ENCODE data around the gene GINS1.
A peak's percentile ranks its signal among the peaks of the same experiment; 100 is the strongest.
"Not testable (repeated sequence)": the region's sequence is repeated elsewhere in the genome, so short reads cannot be mapped to it uniquely, and the experiment has no call there.

The GINS1 gene

GRCh38 chr20:25390538-25391528 lies 16.6 kb upstream of the GINS1 start, which contains the start of gene ABHD12:
Gene ABHD12, minus strand, starts transcription at chr20:25390835. Its CDS starts 132 bp downstream, at chr20:25390703.
- peak; percentile 94 for DNase-seq

DNA sequence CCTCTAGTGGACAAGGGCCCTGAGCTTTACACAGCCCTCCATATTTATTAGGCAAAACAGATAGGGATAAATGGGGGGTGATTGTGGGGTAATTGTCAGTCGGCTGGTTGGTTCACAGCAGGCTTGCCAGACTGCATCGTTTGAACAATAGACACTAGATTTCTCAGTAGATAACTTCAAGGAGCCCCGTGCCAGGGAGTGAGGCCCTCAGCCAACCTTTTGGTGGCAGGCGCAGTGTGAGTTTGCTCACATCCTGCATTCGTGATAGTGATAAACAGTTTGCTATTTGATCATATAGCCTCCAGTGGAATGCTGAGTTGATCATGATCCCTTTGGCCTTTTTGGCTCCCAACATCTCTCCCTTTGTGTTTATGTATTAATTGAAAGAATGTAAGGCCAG lies 13.2 kb upstream of the GINS1 start:
- peak; percentile 17 for DNase-seq

DNA sequence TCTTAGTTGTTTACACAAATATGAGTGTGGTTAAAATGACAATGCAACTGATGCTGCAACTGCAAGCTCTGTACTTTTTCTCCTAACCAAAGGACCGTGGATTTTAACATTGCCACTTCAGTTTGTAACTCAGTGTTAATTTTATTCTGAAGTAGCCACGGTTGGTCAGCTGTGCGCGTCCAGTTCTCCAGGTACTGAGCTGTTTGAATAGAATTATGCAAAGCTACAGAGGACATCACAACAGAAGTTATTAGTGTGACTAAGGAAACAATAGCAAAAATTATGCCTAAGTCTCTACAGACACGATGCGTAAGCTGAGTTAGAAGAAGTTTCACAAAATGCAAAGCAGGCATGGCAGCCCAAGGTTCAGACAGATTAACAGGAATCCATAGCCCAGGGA lies 12.5 kb upstream of the GINS1 start:
- DNase-seq = peak; percentile 93

DNA sequence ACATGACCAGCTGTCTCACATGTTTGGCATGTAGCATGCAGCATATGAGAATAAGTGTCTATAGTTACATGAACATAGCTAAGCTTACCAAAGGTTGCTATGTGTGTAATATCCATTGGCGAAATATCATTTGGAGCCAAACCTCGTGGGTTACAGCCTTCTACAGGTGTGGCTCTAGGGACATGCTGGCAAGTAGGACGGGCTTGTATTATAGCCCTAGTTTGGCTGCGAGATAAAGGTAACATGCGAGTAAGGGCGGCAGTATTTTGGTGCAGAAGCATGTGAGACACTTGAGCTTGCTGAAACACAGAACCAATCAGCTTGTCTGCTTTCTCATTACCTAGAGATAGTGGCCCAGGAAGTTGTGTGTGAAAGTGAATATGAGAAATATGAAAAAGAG lies 10.4 kb upstream of the GINS1 start:
- no peak for DNase-seq

- no peak for DNase-seq
Observed at GRCh38 chr20:25397821-25398220, 9.7 kb upstream of the GINS1 start.

- DNase-seq = no peak
Observed at GRCh38 chr20:25398376-25399036, 9.0 kb upstream of the GINS1 start.

- peak; percentile 76 for DNase-seq
Observed at GRCh38 chr20:25399037-25399430, 8.4 kb upstream of the GINS1 start.

DNA sequence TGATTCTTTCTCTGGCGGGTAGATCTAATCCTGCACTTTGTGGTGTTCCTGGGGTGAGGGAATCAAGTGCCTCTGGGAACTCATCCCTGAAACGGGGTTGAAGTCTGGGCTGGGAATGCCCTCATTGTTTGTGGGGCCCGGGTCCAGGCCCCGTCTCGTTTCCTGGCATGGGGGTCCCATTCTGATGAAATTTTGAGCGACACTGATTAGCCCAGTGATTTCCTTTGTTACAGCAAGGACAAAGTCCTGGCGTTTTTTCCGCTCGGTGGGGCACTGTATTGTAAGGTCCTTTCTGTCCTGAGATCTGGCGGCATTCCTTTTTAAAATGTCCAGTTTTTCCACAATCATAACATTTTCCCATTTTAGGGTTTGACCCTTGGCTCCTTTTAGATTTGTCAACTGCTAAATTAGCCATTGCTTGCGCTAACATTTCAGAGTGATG lies 7.2 kb upstream of the GINS1 start:
- DNase-seq = not testable (repeated sequence)

- DNase-seq = no peak
Observed at GRCh38 chr20:25402583-25402982, 4.9 kb upstream of the GINS1 start.

DNA sequence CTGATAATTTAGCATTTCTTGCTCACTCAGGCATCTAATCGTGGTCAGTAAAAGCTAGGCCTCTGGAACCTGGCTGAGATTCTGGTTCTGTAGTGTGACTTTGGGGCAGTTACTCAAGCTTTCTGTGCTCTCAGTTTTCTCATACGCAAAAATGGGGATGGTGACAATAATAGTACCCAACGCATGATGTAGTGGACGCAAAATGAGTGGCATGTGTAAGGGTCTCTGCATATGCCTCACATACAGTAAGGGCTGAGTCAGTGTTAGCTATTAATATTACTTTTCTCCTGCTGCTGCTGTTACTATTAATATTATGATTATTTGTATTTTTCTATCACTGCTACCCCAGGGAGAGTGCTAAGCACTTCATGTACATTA lies 686 bp downstream of the GINS1 start:
- DNase-seq = no peak

DNA sequence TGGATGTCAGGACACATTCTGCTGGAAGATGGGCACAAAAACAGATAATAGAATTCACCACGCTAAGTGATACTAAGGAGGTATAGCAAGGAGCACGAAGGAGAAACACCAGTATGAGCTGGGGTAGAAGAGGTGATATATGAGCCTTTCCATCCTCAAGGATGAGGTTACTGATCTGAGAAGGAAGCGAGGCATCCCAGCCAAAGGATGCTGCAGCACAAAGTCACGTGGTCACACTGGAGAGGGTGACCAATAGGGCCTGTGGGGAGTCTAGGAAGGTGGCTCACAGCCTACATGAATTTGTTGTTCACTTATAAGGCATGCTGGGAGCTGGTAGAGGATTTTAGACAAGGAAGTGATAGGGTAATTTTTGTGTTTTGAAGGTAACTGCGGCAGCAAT lies 1.4 kb downstream of the GINS1 start:
- no peak for DNase-seq

DNA sequence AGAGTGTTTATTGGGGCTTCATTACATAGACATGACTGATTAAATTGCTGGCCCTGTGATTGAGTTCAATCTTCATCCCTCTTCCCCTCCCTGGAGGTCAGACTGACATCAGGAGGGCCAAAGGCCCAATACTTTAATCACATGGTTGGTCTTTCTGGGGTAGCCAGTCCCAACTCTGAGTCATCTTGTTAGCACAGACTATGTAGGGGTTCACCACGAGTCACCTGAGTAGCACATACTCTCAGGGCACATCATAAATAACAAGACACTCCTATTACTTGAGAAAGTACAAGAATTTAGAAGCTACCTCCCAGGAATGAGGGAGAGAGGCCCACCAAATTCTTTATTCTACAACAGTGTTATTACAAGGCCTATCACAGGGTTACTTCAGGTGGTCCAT lies 11.3 kb downstream of the GINS1 start:
- no peak for DNase-seq

DNA sequence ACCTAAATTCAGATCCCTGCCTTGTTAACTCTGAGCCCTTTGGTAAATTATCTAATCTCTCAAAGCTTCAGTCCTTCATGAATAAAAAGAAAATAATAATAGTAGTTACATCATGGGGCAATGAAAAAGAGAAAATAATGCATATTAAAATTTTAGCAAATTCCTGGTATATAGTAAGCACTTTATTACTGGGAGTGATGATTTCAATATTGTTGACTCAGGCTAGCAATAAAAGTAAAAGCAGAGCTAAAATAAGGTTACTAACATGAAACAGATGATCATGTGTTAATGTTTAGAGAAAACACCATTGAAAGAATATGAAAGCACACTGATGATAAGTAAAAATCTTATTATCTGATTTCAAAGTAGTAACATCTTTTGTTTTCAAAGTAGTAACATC lies 13.6 kb downstream of the GINS1 start:
- no peak for DNase-seq

DNA sequence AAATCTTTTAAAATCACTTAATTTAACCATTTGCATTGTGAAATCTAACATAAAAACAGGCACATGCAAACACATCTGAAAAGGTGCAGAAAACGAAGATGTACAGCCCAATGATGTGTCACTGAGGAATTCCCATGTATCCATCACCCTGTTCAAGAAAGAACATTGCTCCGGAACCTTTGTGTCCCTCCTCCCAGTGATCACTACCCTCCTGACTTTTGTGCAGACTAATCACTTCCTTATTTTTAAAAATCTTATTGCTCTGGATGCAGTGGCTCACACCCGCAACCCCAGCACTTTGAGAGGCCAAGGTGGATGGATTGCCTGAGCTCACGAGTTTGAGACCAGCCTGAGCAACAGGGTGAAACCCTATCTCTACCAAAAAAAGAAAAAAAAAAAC lies 14.6 kb downstream of the GINS1 start:
- no peak for DNase-seq

DNA sequence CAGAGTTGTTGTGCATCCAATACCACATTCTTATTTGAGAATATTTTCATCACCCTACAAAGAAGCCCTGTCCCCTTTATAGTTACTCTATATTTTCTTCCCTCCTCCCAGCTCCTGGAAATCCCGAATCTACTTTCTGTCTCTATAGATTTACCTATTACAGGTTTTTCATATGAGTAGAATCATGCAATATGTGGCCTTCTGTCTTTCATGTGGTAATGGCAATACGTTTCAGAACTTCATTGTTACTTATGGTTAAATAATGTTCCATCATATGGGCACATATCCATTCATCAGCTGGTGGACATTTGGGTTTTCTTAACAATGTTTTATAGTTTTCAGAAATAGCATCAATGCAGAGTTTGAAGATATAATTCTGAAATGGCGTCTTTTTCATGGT lies 17.1 kb downstream of the GINS1 start:
- DNase-seq = no peak

DNA sequence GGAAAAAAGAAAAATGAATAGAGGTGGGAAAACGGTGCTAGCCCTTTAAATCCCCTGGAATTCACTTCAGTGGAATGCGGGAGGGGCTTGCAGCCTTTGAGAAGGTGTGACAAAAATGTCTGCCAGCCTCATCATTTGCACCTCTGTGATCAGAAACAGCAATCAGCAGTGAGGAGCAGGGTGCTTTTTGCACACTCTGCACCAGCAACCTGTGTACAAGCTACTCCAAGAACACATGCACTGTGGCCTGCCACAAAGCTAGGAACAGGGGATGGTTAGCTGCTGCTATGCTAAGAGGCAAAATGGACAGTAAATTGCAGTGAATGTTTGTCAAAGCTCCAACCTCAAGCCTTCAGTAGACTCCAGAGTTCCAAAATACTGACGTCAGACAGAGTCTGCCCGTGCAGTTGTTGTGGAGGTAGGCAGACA lies 29.7 kb downstream of the GINS1 start:
- DNase-seq = no peak

DNA sequence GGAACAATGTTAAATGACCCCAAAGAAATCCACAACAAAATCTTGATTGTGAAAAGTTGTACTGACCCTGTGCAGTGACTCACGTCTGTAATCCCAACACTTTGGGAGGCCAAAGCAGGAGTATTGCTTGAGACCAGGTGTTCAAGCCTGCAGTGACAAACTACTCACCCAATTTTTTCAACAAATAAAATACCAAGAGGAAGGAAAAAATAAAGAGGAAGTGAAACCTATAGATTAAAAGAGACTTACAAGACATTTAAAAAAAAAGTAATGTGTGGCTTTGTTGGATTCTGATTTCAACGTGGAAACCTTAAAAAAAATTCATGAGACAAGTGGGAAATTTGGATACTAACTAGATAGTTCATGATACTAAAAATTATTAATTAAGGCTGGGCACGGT lies 31.9 kb downstream of the GINS1 start:
- DNase-seq = no peak

DNA sequence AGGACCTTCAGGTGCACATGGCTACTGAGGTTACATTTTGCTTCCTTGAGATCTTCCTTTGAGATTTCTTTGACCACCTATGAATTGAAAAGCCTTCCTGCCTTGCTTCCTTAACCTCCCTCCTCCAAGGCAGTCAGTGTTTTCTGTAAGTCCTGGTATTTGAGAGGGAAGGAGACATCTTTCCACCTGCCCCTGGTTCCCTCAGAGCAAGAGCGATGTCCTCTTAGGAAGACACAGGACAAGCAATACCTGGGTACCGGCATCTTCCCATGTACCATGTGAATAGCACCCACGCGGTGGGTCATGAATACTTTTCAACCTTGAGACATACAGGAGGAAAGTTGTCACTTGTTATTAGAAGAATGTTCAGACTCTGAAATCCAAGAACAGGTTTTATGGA lies 37.1 kb downstream of the GINS1 start:
- no peak for DNase-seq

GRCh38 chr20:25447671-25448070 lies 40.2 kb downstream of the GINS1 start:
- no peak for DNase-seq

GRCh38 chr20:25452333-25452732 lies 44.9 kb downstream of the GINS1 start:
- no peak for DNase-seq

DNA sequence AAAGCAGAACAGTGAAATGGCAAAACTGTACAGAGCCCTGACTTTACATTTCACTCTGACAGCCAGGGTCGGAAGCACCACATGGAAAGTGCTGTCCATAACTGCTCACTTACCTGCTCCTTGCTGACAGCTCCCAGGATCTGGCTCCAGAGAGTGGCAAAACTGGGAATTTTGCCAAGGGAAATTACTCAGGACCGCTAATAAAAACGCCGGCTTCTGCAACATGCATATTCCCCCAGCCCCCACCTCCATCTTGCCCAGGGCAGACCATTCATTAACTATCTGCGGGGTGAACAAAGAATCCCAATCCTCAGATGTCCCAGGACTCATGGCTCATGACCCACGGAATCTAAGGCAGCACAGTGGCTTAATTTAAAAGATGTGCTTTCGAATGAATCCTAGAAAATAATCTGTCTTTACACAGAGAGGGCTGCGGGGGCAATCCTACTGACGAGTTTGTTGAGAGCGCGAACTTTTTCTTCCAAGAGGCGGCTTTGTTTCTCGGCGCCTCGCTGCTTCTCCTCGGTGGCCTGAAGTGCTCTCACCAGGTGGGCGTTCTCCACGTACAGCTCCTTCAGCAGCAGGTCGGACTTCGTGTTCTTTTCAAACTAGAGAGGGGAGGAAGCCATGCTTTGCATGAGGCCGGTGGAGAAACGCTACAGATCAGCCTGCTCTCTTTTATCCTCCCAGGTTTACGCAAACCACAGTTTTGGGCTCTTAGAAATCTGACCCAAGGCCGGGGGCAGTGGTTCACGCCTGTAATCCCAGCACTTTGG lies 45.8 kb downstream of the GINS1 start:
- DNase-seq = peak; percentile 26

- DNase-seq = no peak
Observed at GRCh38 chr20:25454153-25454900, 46.9 kb downstream of the GINS1 start.
